PC-9 (cell line): Measurements from ENCODE around the gene ATAD2B. TPM values are rescaled to one million over a fixed set of nuclear protein-coding genes. Genes with fewer than 3 reads are reported as not detected.

ENCODE experiments used
- BruUV-seq: library from RNA; stranded (reverse); fragments of 400-500 nt; replicated peaks from 2 replicates; lab custom pipeline; 2021; lab: Mats Ljungman, UMichigan
- CTCF ChIA-PET: fragments of 300-600 bp; sonication (Branson Sonifier 250); formaldehyde crosslinking; loops from one replicate; lab custom pipeline; 2022; ENCODE audit warnings: antibody characterized with exemption; lab: Charles Lee
- POLR2A ChIA-PET: fragments of 300-600 bp; sonication (Branson Sonifier 250); formaldehyde crosslinking; loops from one replicate; lab custom pipeline; 2022; ENCODE audit warnings: antibody characterized with exemption; ENCODE audit not compliant: unreplicated experiment; lab: Charles Lee
- DNase-seq, 2 experiments: peaks; one replicate each; pipeline versions ENCODE4 v3.0.0 to v3.0.0-alpha.2; 2015 to 2022; ENCODE audit warnings: mixed read lengths in 1 of 2
- H2AFZ ChIP-seq: fragments of 200-600 bp; sonication (generic); 2 replicates; pipeline ENCODE4 v1.8.1; 2017; ENCODE audit warnings: antibody characterized with exemption
- H3F3A ChIP-seq: fragments of 200-600 bp; sonication (generic); 2 replicates; pipeline ENCODE4 v1.8.1; 2017; ENCODE audit warnings: antibody characterized with exemption, mild to moderate bottlenecking, low read depth; ENCODE audit not compliant: insufficient read depth
- H3K27ac ChIP-seq: fragments of 200-600 bp; sonication (generic); 2 replicates; pipeline ENCODE4 v1.6.1; 2016; ENCODE audit warnings: mixed run types
- H3K27me3 ChIP-seq: fragments of 200-600 bp; sonication (generic); 2 replicates; pipeline ENCODE4 v1.6.1; 2016; ENCODE audit warnings: low read depth, mixed run types; ENCODE audit not compliant: insufficient read depth
- H3K36me3 ChIP-seq: fragments of 200-600 bp; sonication (generic); 2 replicates; pipeline ENCODE4 v1.6.1; 2016; ENCODE audit warnings: low read depth, mixed run types
- H3K4me1 ChIP-seq: fragments of 200-600 bp; sonication (generic); replicated peaks from 2 replicates; pipeline ENCODE4 v1.6.1; 2016; ENCODE audit warnings: mixed run types; ENCODE audit not compliant: insufficient read depth
- H3K4me2 ChIP-seq: fragments of 200-600 bp; sonication (generic); 2 replicates; pipeline ENCODE4 v1.6.1; 2017; ENCODE audit warnings: mixed run types
- H3K4me3 ChIP-seq: fragments of 200-600 bp; sonication (generic); 2 replicates; pipeline ENCODE4 v1.6.1; 2016; ENCODE audit warnings: mixed run types
- H3K79me2 ChIP-seq: fragments of 200-600 bp; sonication (generic); 2 replicates; pipeline ENCODE4 v1.6.1; 2017; ENCODE audit warnings: low read depth, mixed run types
- H3K9me2 ChIP-seq: fragments of 200-600 bp; sonication (generic); 2 replicates; pipeline ENCODE4 v1.8.1; 2017; ENCODE audit warnings: mild to moderate bottlenecking; ENCODE audit not compliant: insufficient read depth
- H3K9me3 ChIP-seq: fragments of 200-600 bp; sonication (generic); 2 replicates; pipeline ENCODE4 v1.8.1; 2016; ENCODE audit warnings: low read depth; ENCODE audit not compliant: insufficient read depth
- H4K20me1 ChIP-seq: fragments of 200-600 bp; sonication (generic); 2 replicates; pipeline ENCODE4 v1.8.1; 2017; ENCODE audit not compliant: insufficient read depth
- CTCF ChIP-seq: fragments of 200-600 bp; sonication (generic); conservative IDR thresholded peaks from 2 replicates; pipeline ENCODE4 v1.6.1; 2017; ENCODE audit warnings: mixed run types, antibody characterized with exemption, mild to moderate bottlenecking, moderate library complexity
- EZH2 ChIP-seq: fragments of 200-600 bp; sonication (generic); IDR thresholded peaks from 2 replicates; pipeline ENCODE4 v1.8.0; 2017; ENCODE audit warnings: antibody characterized with exemption, low read depth
- intact Hi-C: fragments of 100-400 bp; cut with micrococcal nuclease; formaldehyde crosslinking; loops from one replicate; pipeline ENCODE4 v1.10.0; 2022; ENCODE audit not compliant: unreplicated experiment
- total RNA-seq: library from RNA; stranded (reverse); gene quantifications from 2 replicates; pipeline ENCODE4 v1.2.3, GENCODE V29; 2021

Gene ATAD2B
- total RNA-seq, 1 experiment from 2014 or later = 12.6 TPM

GRCh38 chr2:23706613-23707078 is 220.3 kb downstream of the ATAD2B start:
- no peaks in the 10 kb centered on the region for H3K79me2 ChIP-seq
- no peak overlapping the region for H2AFZ ChIP-seq
- no peaks in the 10 kb centered on the region for H4K20me1 ChIP-seq
- H3K36me3 ChIP-seq = no peaks in the 10 kb centered on the region
- H3F3A ChIP-seq = no peaks in the 10 kb centered on the region
- ChIA-PET POLR2A (no interaction called here), CTCF (no interaction called here)
- no peak for DNase-seq
- no peak overlapping the region for H3K4me3 ChIP-seq
- no peaks in the 10 kb centered on the region for H3K27me3 ChIP-seq
- H3K27ac ChIP-seq = no peak overlapping the region
- BruUV-seq = no TSS peak
- no peaks in the 10 kb centered on the region for H3K4me1 ChIP-seq
- no peaks in the 10 kb centered on the region for H3K9me3 ChIP-seq
- intact Hi-C loops = no loop called here
- H3K9me2 ChIP-seq = no peaks in the 10 kb centered on the region
- no peak overlapping the region for H3K4me2 ChIP-seq
- TF ChIP-seq EZH2 = no peak

GRCh38 chr2:23705771-23706612 is 220.9 kb downstream of the ATAD2B start:
- Histone ChIP-seq H3K9me2 (no peaks in the 10 kb centered on the region), H3K36me3 (no peaks in the 10 kb centered on the region), H3K4me2 (no peak overlapping the region), H3K4me3 (no peak overlapping the region), H2AFZ (no peak overlapping the region), H4K20me1 (no peaks in the 10 kb centered on the region), H3K79me2 (no peaks in the 10 kb centered on the region), H3K27ac (no peak overlapping the region), H3K4me1 (no peaks in the 10 kb centered on the region), H3F3A (no peaks in the 10 kb centered on the region), H3K27me3 (no peaks in the 10 kb centered on the region), H3K9me3 (no peaks in the 10 kb centered on the region)
- ChIA-PET CTCF (no interaction called here), POLR2A (no interaction called here)
- no peak for DNase-seq
- no TSS peak for BruUV-seq
- intact Hi-C loops = no loop called here
- TF ChIP-seq EZH2 = no peak
- TF ChIP-seq CTCF = no peak

- Histone ChIP-seq H3K27ac (no peak overlapping the region), H3K4me2 (no peak overlapping the region), H3K9me3 (no peaks in the 10 kb centered on the region), H3K79me2 (no peaks in the 10 kb centered on the region), H3K27me3 (no peaks in the 10 kb centered on the region), H3K4me1 (no peaks in the 10 kb centered on the region), H4K20me1 (no peaks in the 10 kb centered on the region), H3K9me2 (no peaks in the 10 kb centered on the region), H3K36me3 (no peaks in the 10 kb centered on the region), H3F3A (no peaks in the 10 kb centered on the region), H3K4me3 (no peak overlapping the region), H2AFZ (no peak overlapping the region)
- TF ChIP-seq CTCF = no peak
- TF ChIP-seq EZH2 = no peak
- ChIA-PET POLR2A (no interaction called here), CTCF (no interaction called here)
- DNase-seq = no peak
- BruUV-seq = no TSS peak
- intact Hi-C loops = no loop called here
Observed at GRCh38 chr2:23703583-23704385, 223.1 kb downstream of the ATAD2B start.
